ENCODE measurements around the gene FFAR2.

FFAR2 gene

GRCh38 chr19:35439921-35440320 lies 8.1 kb upstream of the FFAR2 start:
- no peak for TF ChIP-seq EZH2 (IDR thresholded peaks at IDR 0.05)
- TF ChIP-seq FOXP2 (optimal IDR thresholded peaks at IDR 0.05; ENCODE audit: control extremely low read depth, extremely low read length, insufficient read depth): no peak
- TF ChIP-seq POLR2AphosphoS5 (IDR thresholded peaks at IDR 0.05; ENCODE audit: borderline replicate concordance, low read depth, low read length): no peak
- Histone ChIP-seq H3K9ac (ENCODE audit: insufficient read length) (no peak overlapping the region), H3K9me3 (ENCODE audit: low read depth, low read length) (no peaks in the 10 kb centered on the region), H3K36me3 (ENCODE audit: insufficient read depth, low read length) (no peaks in the 10 kb centered on the region), H3K27ac (no peak overlapping the region), H3K4me3 (no peak overlapping the region)
- no peak for DNase-seq (ENCODE audit: low read depth, low spot score)

DNA sequence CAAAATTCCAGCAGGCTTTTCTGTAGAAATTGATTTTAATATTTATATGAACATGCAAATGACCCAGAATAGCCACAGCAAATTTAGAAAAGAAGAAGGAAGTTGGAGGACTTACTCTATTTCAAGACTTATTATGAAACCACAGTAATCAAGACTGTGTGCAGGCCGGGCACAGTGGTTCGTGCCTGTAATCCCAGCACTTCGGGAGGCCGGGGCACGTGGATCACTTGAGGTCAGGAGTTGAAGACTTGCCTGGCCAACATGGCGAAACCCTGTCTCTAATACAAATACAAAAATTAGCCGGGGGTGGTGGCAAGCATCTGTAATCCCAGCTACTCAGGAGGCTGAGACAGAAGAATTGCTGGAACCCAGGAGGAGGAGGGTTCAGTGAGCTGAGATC lies 6.0 kb upstream of the FFAR2 start:
- Histone ChIP-seq H3K4me3 (no peak overlapping the region), H3K9me3 (ENCODE audit: low read depth, low read length) (no peaks in the 10 kb centered on the region), H3K9ac (ENCODE audit: insufficient read length) (no peak overlapping the region), H3K36me3 (ENCODE audit: insufficient read depth, low read length) (no peaks in the 10 kb centered on the region), H3K27ac (no peak overlapping the region)
- TF ChIP-seq FOXP2 (optimal IDR thresholded peaks at IDR 0.05; ENCODE audit: control extremely low read depth, extremely low read length, insufficient read depth) (no peak), POLR2AphosphoS5 (IDR thresholded peaks at IDR 0.05; ENCODE audit: borderline replicate concordance, low read depth, low read length) (no peak), EZH2 (IDR thresholded peaks at IDR 0.05) (no peak)
- no peak for DNase-seq (ENCODE audit: low read depth, low spot score)

GRCh38 chr19:35444735-35445134 lies 3.3 kb upstream of the FFAR2 start:
- Histone ChIP-seq H3K9me3 (ENCODE audit: low read depth, low read length) (no peaks in the 10 kb centered on the region), H3K9ac (ENCODE audit: insufficient read length) (no peak overlapping the region), H3K4me3 (no peak overlapping the region), H3K36me3 (ENCODE audit: insufficient read depth, low read length) (no peaks in the 10 kb centered on the region), H3K27ac (no peak overlapping the region)
- TF ChIP-seq EZH2 (IDR thresholded peaks at IDR 0.05) (no peak), FOXP2 (optimal IDR thresholded peaks at IDR 0.05; ENCODE audit: control extremely low read depth, extremely low read length, insufficient read depth) (no peak), POLR2AphosphoS5 (IDR thresholded peaks at IDR 0.05; ENCODE audit: borderline replicate concordance, low read depth, low read length) (no peak)
- DNase-seq (ENCODE audit: low read depth, low spot score): no peak

- Histone ChIP-seq H3K9me3 (ENCODE audit: low read depth, low read length) (no peaks in the 10 kb centered on the region), H3K9ac (ENCODE audit: insufficient read length) (no peak overlapping the region), H3K36me3 (ENCODE audit: insufficient read depth, low read length) (no peaks in the 10 kb centered on the region), H3K27ac (no peak overlapping the region), H3K4me3 (no peak overlapping the region)
- no peak for DNase-seq (ENCODE audit: low read depth, low spot score)
- no peak for TF ChIP-seq EZH2 (IDR thresholded peaks at IDR 0.05)
- TF ChIP-seq POLR2AphosphoS5 (IDR thresholded peaks at IDR 0.05; ENCODE audit: borderline replicate concordance, low read depth, low read length): no peak
- no peak for TF ChIP-seq FOXP2 (optimal IDR thresholded peaks at IDR 0.05; ENCODE audit: control extremely low read depth, extremely low read length, insufficient read depth)
Observed at GRCh38 chr19:35445826-35446593, 2.0 kb upstream of the FFAR2 start.

GRCh38 chr19:35449359-35450043 lies 1.4 kb downstream of the FFAR2 start:
- Histone ChIP-seq H3K27ac (no peak overlapping the region), H3K36me3 (ENCODE audit: insufficient read depth, low read length) (no peaks in the 10 kb centered on the region), H3K9ac (ENCODE audit: insufficient read length) (no peak overlapping the region), H3K4me3 (no peak overlapping the region), H3K9me3 (ENCODE audit: low read depth, low read length) (no peaks in the 10 kb centered on the region)
- DNase-seq (ENCODE audit: low read depth, low spot score): no peak
- TF ChIP-seq FOXP2 (optimal IDR thresholded peaks at IDR 0.05; ENCODE audit: control extremely low read depth, extremely low read length, insufficient read depth): no peak
- TF ChIP-seq POLR2AphosphoS5 (IDR thresholded peaks at IDR 0.05; ENCODE audit: borderline replicate concordance, low read depth, low read length): no peak
- TF ChIP-seq EZH2 (IDR thresholded peaks at IDR 0.05): no peak

DNA sequence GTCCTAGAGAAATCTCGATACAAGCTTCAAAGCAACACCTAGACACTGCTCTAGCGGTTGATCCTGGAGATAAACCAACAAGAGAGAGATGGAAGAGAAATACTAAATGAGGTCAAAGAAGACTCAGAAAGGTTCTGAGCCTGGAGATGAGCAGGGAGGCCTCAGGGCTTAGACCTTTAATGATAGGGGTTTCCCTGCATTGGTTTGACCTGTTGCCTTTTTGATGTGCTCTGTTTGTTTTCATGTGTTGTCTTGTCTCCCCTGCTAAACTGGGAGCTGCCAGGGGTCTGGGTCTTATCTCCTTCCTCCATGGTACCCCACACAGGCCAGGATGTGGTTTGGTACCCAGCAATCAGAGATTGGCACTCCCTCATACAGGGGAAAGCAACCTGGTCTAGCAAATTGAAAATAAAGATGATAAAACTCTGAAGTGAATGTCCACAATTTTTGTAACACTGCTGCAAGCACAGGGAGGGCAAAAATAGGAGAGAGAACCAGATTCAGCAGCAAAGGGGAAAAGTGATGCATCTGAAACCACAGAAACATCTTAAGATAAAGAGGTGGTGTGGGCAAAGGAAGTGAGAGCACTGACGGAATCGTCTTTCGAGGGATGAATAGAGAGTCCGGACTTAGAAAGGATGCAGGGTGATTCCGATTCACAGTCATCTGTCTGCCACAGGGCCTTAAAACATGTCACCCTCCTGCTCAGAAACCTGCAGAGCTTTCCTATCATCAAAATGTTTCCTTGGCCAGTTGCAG lies 3.5 kb downstream of the FFAR2 start:
- no peaks in the 10 kb centered on the region for H3K36me3 ChIP-seq (ENCODE audit: insufficient read depth, low read length)
- no peak overlapping the region for H3K9ac ChIP-seq (ENCODE audit: insufficient read length)
- TF ChIP-seq POLR2AphosphoS5 (IDR thresholded peaks at IDR 0.05; ENCODE audit: borderline replicate concordance, low read depth, low read length) (no peak), EZH2 (IDR thresholded peaks at IDR 0.05) (no peak), FOXP2 (optimal IDR thresholded peaks at IDR 0.05; ENCODE audit: control extremely low read depth, extremely low read length, insufficient read depth) (no peak)
- no peak overlapping the region for H3K4me3 ChIP-seq
- H3K27ac ChIP-seq: no peak overlapping the region
- DNase-seq (ENCODE audit: low read depth, low spot score): no peak
- no peaks in the 10 kb centered on the region for H3K9me3 ChIP-seq (ENCODE audit: low read depth, low read length)

- TF ChIP-seq FOXP2 (optimal IDR thresholded peaks at IDR 0.05; ENCODE audit: control extremely low read depth, extremely low read length, insufficient read depth) (no peak), POLR2AphosphoS5 (IDR thresholded peaks at IDR 0.05; ENCODE audit: borderline replicate concordance, low read depth, low read length) (no peak), EZH2 (IDR thresholded peaks at IDR 0.05) (no peak)
- Histone ChIP-seq H3K4me3 (no peak overlapping the region), H3K36me3 (ENCODE audit: insufficient read depth, low read length) (no peaks in the 10 kb centered on the region), H3K27ac (no peak overlapping the region), H3K9me3 (ENCODE audit: low read depth, low read length) (no peaks in the 10 kb centered on the region), H3K9ac (ENCODE audit: insufficient read length) (no peak overlapping the region)
- no peak for DNase-seq (ENCODE audit: low read depth, low spot score)
Observed at GRCh38 chr19:35454663-35455062, 6.6 kb downstream of the FFAR2 start.

- Histone ChIP-seq H3K9me3 (ENCODE audit: low read depth, low read length) (no peaks in the 10 kb centered on the region), H3K27ac (no peak overlapping the region), H3K36me3 (ENCODE audit: insufficient read depth, low read length) (no peaks in the 10 kb centered on the region), H3K4me3 (no peak overlapping the region), H3K9ac (ENCODE audit: insufficient read length) (no peak overlapping the region)
- no peak for TF ChIP-seq FOXP2 (optimal IDR thresholded peaks at IDR 0.05; ENCODE audit: control extremely low read depth, extremely low read length, insufficient read depth)
- TF ChIP-seq EZH2 (IDR thresholded peaks at IDR 0.05): no peak
- TF ChIP-seq POLR2AphosphoS5 (IDR thresholded peaks at IDR 0.05; ENCODE audit: borderline replicate concordance, low read depth, low read length): no peak
- DNase-seq (ENCODE audit: low read depth, low spot score): no peak
Observed at GRCh38 chr19:35455616-35456201, 7.7 kb downstream of the FFAR2 start.

All from SK-N-MC (cell line).